HepG2 (cell line): ENCODE measurements around the gene SLC2A2. TPM values are rescaled to one million over a fixed set of nuclear protein-coding genes. Genes with fewer than 3 reads are reported as not detected.
A peak's percentile ranks its signal among the peaks of the same experiment; 100 is the strongest.

Experiments
- AGO1 ChIP-seq: fragments of 200-400 bp; formaldehyde crosslinking; IDR thresholded peaks from 2 replicates; pipeline ENCODE4 v1.6.1; 2017; ENCODE audit warnings: mild to moderate bottlenecking, low read depth, low read length, moderate library complexity; ENCODE audit not compliant: poor library complexity, severe bottlenecking
- ARNT ChIP-seq: fragments of 450-650 bp; IDR thresholded peaks from 2 replicates; pipeline ENCODE4 v1.6.1; 2017
- ATF4 ChIP-seq, 2 experiments: fragments of 450-650 bp in 1 of 2; sonication (generic) in 1 of 2; formaldehyde crosslinking; IDR thresholded peaks; 2 replicates each; pipeline versions ENCODE4 v1.5.0 to v1.8.0; 2020 to 2022; ENCODE audit warnings: mild to moderate bottlenecking in 1 of 2, missing genetic modification reagents in 1 of 2
- JUNB ChIP-seq: sonication (generic); formaldehyde crosslinking; IDR thresholded peaks from 2 replicates; pipeline ENCODE4 v1.8.0; 2022; ENCODE audit warnings: missing genetic modification reagents, mild to moderate bottlenecking, borderline replicate concordance
- MLLT10 ChIP-seq: sonication (generic); formaldehyde crosslinking; IDR thresholded peaks from 2 replicates; pipeline ENCODE4 v1.4.0; 2020; ENCODE audit warnings: missing genetic modification reagents
- SNAPC4 ChIP-seq: sonication (generic); formaldehyde crosslinking; IDR thresholded peaks from 2 replicates; pipeline ENCODE4 v1.4.0; 2020; ENCODE audit warnings: mild to moderate bottlenecking, missing genetic modification reagents
- STAT5B ChIP-seq: sonication (generic); formaldehyde crosslinking; IDR thresholded peaks from 2 replicates; pipeline ENCODE4 v1.4.0; 2020; ENCODE audit warnings: missing genetic modification reagents
- TBL1XR1 ChIP-seq: fragments of 150-350 bp; IDR thresholded peaks from 2 replicates; pipeline ENCODE4 v1.6.1; 2014; ENCODE audit warnings: borderline replicate concordance, low read length; ENCODE audit not compliant: partially characterized antibody
- UBTF ChIP-seq: sonication (generic); formaldehyde crosslinking; IDR thresholded peaks from 2 replicates; pipeline ENCODE4 v1.4.0; 2020; ENCODE audit warnings: mild to moderate bottlenecking, missing genetic modification reagents
- ZNF331 ChIP-seq: sonication (generic); formaldehyde crosslinking; IDR thresholded peaks from 2 replicates; pipeline ENCODE4 v1.4.0; 2020; ENCODE audit warnings: missing genetic modification reagents
- ZNF609 ChIP-seq: sonication (generic); formaldehyde crosslinking; IDR thresholded peaks from 2 replicates; pipeline ENCODE4 v1.4.0; 2020; ENCODE audit warnings: mild to moderate bottlenecking, missing genetic modification reagents, borderline replicate concordance
- ZNF770 ChIP-seq: sonication (generic); formaldehyde crosslinking; IDR thresholded peaks from 2 replicates; pipeline ENCODE4 v1.5.0; 2020; ENCODE audit warnings: mild to moderate bottlenecking, missing genetic modification reagents
- polyA plus RNA-seq, 8 experiments: library from polyadenylated mRNA; depleted of rRNA in 3 of 8; stranded (reverse) in 7 of 8; unstranded in 1 of 8; fragments of >200 nt; fragmentation: Illumina TruSeq in 4 of 8; extraction: Trizol in 4 of 8; gene quantifications; 2 replicates each; pipeline versions ENCODE4 v1.2.1 to v1.2.3, GENCODE V29; 2011 to 2016; ENCODE audit warnings: low read depth in 4 of 8, missing spikeins in 1 of 8, mixed read lengths in 1 of 8; ENCODE audit not compliant: insufficient read depth in 1 of 8
- total RNA-seq, 5 experiments: library from RNA; depleted of rRNA; stranded (reverse); fragments of >200 nt; fragmentation: Illumina TruSeq; extraction: Trizol; gene quantifications; 2 replicates each; pipeline ENCODE4 v1.2.3, GENCODE V29; 2016; ENCODE audit warnings: low read depth in 1 of 5

Gene SLC2A2
- total and polyA plus RNA-seq, 2 of the 13 experiments (the other 11 are each of a cell fraction or from before 2014, with no cell fraction given), result 19.5 to 23.2 TPM

GRCh38 chr3:171001250-171001893 is 25.1 kb downstream of the SLC2A2 start (continued):
- TF ChIP-seq SNAPC4 (CRISPR knock-in tag), result no peak
- peak; percentile 93 for TF ChIP-seq ZNF609 (CRISPR knock-in tag)
- no peak for TF ChIP-seq ZNF770
- peak; percentile 87 for TF ChIP-seq TBL1XR1
- TF ChIP-seq STAT5B (CRISPR knock-in tag), result no peak
- TF ChIP-seq AGO1, result no peak
- TF ChIP-seq ARNT, result no peak
- TF ChIP-seq JUNB, result 0 out of 2 replicates have a peak, but pooled peaks have one; percentile 42
- no peak for TF ChIP-seq MLLT10
- peak in 1 of 2 experiments; percentile 78; a peak in 2 of 4 replicates for TF ChIP-seq ATF4 (CRISPR knock-in tag; IDR thresholded peaks at IDR 0.05)
- no peak for TF ChIP-seq UBTF (CRISPR knock-in tag)
- peak; percentile 64; the same call in 1 of the 2 replicates for TF ChIP-seq ZNF331 (CRISPR knock-in tag)
